ENCODE data around the gene MAGEA9.
"Not testable (repeated sequence)": the region's sequence is repeated elsewhere in the genome, so short reads cannot be mapped to it uniquely, and the experiment has no call there.

Gene MAGEA9, protein sequence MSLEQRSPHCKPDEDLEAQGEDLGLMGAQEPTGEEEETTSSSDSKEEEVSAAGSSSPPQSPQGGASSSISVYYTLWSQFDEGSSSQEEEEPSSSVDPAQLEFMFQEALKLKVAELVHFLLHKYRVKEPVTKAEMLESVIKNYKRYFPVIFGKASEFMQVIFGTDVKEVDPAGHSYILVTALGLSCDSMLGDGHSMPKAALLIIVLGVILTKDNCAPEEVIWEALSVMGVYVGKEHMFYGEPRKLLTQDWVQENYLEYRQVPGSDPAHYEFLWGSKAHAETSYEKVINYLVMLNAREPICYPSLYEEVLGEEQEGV

DNA sequence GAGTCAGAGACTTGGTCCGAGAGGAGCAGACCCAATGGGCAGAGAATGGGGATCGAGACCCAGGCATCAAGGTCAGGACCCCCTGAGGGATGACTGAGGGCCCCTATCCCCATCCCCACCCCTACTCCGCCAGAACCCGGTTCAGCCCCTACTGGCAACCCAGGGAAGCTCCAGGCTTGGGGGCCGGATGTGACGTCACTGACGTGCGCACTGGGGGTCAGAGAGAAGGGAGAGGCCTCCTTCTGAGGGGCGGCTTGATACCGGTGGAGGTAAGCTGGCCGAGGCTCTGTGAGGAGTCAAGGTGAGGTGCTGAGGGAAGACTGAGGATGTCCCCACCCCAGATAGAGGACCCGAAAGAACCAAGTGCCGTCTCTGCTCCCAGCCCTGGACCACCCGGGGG, at the start of gene MAGEA9:
Gene MAGEA9 (plus strand): TSS at position 204 of the 400 bp plus-strand sequence. CDS start 4,281 bp downstream, outside the sequence.
- not testable (repeated sequence) for DNase-seq

DNA sequence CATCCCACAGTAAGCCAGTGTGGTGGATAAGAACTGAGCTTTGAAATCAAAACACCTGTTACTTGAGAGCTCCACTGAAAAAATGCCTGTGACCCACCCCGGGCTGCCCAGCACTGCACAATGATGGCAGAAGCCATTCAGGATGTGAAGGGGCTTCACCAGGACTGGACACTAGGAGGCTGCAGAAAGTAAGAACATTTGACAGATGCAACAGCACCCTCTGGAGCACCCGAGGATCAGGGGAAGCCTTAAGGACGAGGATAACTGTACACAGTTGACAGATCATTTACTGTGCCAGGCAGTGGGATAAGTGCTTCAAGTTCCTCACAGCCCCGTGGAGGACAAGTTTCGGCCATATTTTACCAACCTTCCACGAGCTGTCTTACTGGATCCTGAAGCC, 39.5 kb upstream of the MAGEA9 start:
- DNase-seq, result not testable (repeated sequence)

DNA sequence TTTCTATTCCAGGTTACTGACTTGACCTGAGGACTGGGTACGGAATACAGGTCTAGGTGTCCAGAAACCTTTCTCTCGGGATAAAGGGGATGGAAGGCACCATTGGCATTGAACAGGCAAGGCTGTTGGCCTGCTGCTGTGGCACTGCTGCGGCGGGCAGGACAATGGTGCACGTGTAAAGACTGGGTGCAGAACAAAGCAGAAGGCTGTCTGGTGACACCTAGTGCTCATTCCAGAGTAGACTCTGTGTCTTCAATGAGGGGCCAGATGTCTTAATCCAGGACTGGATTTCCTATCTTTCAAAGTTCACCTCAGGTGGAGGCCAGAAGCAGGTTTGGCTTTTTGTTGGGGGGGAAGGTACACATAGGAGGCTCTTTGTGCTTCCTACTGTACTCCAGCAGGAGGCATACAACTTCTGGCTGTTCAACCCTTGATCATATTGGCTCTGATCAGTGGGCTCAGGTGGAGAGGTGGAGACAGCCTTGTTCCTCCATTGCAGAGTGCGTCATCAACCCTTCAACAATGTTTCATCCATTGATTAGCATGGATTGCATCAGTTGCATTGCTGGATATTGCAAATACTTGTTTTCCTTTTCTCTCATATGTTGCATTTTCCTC, 35.2 kb upstream of the MAGEA9 start:
- DNase-seq, result not testable (repeated sequence)

DNA sequence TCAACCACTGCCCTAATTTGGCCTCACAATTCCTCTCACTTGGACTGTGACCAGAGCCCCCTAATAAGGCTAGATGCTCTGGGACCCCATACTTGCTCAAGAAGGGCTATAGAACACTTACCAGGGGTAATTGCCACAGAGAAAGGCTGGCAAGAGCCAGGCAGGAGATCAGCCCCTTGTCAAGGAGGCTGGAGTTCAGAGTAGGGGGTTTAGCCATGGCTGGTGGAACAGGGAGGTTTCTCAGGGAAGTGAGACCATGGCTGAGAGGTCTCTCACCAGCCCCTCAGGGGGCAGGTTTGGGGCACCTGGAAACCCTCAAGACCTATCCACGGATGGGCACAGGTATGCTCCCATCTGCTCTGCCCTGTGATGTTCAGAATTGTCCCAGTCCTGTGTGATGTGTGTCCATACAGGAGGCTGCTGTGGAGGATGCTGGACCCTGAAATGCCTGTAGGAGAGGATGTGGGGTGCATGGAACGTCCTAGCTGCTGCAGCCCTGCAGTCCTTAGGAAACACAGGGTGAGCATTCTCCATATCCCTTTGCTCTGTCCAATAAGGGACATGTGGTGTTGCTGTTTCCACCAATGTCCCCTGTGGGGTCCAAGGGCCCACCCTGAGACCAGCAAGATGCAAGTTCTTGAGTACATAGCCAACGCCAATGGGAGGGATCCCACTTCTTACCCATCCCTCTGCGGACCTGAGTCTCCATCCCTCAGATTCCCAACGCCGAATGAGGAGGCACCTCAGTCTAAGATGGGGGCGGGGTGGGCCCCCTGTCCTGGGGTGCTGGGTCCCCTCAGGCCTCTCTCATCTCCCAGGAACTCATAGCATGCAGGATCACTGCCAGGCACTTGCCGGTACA, 24.3 kb upstream of the MAGEA9 start:
- DNase-seq, result no peak

DNA sequence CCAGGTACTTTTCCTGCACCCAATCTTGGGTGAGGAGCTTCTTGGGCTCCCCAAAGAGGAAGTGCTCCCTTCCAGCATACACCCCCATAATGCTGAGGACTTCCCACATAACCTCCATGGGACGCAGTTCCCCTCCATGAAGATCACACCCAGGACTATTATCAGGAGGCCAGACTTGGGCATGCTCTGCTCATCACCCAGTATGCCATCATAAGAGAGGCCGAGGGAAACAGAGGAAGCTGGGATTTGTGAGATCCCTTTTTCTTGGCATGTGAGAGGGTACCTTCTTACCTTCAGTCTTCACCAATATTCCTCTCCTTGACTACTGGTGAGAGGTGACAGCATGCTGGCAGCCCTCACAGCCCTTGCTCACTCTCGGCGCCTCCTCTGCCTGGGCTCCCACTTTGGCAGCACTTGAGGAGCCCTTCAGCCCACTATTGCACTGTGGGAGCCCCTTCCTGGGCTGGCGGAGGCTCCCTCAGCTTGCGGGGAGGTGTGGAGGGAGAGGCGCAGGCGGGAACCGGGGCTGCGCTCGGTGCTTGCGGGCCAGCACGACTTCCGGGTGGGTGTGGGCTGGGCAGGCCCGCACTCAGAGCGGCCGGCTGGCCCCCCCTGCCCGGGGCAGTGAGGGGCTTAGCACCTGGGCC, 23.5 kb upstream of the MAGEA9 start:
- DNase-seq, result no peak

DNA sequence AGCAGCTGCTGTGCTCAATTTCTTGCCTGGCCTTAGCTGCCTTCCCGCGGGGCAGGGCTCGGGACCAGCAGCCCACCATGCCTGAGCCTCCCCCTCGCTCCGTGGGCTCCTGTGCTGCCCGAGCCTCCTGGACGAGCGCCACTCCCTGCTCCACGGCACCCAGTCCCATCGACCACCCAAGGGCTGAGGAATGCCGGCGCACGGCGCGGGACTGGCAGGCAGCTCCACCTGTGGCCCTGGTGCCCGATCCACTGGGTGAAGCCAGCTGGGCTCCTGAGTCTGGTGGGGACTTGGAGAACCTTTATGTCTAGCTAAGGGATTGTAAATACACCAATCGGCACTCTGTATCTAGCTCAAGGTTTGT, 23.0 kb upstream of the MAGEA9 start:
- DNase-seq, result not testable (repeated sequence)

DNA sequence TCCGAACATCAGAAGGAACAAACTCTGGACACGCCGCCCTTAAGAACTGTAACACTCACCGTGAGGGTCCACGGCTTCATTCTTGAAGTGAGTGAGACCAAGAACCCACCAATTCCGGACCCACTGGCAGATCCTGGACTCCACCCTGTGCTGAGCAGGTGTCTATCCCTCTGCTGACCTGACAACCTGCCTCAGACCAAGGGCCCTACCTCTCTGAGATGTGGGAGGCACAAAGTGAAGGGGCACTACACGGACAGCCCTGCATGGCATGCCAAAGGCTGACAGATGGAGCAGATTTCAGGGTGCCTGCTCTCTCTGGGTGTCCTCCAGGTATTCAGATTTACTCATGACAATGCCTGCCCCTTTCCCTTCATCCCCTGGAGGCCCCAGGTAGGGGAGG, 21.9 kb upstream of the MAGEA9 start:
- DNase-seq, result no peak

DNA sequence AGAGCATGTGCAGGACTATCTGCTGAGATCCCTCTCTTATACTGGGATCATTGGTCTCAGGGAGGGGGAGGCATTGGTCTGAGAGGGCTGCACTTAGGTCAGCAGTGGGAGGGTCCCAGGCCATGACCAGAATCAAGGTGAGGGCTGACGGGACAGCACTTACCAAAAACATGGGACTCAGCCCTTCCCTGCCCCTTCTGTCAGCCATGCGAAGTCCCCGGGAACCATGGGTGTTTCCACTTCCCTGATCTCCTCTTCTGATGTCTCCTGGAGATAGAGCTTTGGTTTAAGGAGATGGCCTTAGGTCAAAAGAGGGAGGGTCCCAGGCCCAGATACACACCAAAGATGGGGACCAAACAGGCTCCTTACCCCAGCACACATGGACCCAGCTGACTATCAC, 20.8 kb upstream of the MAGEA9 start:
- no peak for DNase-seq

DNA sequence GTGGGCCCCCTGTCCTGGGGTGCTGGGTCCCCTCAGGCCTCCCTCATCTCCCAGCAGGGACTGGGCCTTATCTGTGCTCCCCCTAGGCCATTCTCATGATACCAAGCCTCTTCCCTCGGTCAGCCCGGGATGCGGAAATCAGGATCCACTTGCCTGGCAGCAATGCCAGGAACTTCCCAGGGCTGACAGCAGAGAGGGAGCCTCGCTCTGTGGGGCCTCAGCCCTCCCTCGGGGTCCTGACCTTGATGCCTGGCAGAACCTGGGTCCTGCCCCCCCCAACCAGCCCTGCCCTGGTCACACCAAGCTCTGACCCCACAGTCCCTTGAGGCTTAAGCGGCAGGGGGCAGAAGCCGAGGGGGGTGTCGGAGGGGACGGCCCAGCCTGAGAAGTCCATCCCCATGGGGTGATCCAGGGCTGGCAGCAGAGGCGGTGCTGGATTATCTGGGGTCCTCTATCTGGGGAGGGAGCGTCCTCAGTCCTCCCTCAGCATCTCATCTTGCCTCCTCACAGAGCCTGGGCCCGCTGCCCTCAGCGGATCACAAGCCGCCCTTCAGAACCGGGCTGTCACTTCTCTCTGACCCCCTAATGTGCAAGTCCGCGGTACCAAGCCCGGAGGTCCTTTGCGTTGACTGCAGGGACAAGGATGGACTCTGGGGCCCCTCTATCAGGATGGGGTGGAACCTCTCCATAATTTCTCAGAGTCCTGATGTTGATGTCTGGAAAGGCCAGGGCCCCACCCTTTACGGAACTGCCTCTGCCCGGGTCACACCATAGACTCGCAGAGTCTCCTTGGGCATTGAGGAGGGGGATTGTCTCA, 19.7 kb upstream of the MAGEA9 start:
- not testable (repeated sequence) for DNase-seq

DNA sequence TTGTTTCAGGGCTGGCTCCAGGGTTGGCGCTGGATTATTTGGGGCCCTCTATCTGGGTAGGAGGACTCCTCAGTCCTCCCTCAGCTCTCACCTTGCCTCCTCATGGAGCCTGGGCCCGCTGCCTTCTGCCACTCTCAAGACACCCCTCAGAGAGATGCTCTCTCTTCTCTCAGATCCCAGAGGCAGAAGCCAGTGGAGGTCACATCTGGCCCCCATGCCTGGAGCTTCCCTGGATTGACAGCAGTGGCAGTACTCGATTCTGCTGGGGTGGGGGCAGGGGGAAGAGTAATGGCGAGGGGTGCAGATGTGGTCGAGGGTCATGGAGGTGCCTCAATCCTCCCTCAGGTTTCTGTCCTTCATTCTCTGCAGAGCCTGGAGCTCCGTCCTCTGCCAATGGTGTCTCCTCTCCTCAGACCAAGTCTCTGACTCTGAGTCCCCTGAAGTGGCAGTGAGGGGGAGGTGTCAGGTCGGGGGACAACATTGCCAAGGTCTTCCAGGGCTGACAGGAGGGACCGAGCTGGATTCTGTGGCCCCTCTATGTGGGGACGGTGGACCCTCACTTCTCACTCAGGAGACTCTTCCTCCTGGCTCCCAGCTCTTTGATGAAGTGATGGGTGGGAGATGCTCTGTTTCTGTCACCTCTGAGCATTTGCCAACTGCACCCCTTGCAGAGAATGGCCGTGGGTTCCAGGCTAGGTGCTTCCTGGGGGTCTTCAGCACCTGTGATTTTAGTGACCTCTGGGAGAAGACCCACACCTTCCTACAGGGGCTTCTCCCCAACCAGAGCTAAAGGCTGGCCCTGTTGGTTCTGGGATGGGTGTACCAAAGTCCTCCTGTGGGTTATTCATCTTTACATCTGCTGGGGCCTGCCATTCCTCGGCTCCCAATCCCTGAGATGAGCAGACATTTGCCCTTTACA, 18.8 kb upstream of the MAGEA9 start:
- no peak for DNase-seq

DNA sequence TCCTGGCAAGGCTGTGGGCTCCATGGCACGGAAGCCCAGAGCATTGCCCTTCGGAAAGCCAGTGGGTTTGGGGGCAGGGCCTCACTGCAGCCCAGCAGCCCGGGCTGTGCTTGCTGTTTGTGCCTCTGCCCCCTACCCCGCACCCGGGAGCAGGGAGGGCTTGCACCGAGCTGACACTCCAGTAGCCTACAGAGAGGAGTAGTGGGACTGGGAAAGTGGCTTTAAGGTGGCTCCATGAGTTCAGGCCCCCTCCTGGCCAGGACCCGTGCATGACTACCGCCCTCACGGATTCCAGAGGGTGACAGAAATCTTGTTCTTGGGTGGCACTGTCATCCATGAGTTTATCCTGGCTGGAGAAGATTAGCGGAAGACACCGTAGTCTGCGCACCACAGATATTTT, 11.4 kb upstream of the MAGEA9 start:
- DNase-seq, result not testable (repeated sequence)

DNA sequence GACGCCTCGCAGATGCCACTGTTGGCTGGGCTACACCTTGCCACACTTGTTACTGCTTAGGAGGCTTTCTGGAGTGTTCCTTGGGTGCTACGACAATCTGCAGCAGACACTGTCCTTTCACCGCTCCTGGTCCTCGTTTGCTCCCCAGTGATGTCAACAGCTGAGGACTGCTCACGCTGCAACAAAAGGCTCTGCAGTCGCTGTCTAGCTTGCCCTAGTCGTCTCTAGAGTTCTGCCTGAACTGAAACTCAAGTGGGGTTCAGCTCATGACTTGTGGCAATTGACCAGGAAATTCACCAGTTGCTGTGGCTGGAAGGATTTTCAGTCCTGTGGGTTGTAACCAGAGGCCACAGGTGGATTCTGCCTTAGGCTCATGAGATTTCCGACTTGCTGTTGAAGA, 8.7 kb upstream of the MAGEA9 start:
- not testable (repeated sequence) for DNase-seq

DNA sequence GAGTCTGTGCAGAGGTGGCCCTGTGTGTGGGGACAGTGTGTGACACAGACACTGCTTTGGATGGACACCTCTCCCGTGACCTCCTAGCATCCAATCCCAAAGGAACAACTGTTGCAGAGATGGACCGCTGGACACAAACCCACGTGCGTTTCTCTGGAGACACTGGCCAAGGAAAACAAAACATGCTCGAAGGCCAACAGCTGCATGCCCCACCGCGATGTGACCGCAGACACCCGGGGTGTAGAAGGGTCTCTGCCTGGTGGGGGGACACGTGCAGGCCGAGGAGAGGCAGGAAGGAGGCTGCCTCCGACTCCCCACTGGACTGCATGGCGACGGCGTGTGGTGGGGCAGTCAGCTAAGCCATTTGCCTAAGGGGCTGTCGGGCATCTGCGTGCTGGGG, 8.0 kb upstream of the MAGEA9 start, which contains the start of gene HSFX1:
Gene HSFX1 (plus strand): TSS at position 301 of the 400 bp plus-strand sequence. CDS start 614 bp downstream, outside the sequence.
- DNase-seq, result not testable (repeated sequence)

DNA sequence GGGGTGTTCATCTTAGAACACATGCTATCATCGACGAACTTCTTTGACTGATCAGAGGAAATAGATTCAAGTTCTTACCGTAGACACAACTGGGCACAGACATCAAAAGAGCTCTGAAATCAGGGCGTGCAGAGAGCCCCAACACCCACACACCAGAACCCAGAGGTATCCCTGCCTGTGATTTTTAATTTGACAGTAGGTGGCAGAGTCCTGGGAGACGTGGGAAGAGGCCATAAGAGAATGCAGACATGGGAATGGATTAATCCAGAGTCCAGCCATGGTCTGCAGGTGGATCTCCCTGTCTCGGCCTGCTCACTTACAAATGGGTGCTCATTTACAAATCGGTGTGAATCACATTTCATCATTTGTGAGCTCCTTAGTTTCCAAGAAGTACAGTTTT, 3.7 kb upstream of the MAGEA9 start:
- DNase-seq, result not testable (repeated sequence)

DNA sequence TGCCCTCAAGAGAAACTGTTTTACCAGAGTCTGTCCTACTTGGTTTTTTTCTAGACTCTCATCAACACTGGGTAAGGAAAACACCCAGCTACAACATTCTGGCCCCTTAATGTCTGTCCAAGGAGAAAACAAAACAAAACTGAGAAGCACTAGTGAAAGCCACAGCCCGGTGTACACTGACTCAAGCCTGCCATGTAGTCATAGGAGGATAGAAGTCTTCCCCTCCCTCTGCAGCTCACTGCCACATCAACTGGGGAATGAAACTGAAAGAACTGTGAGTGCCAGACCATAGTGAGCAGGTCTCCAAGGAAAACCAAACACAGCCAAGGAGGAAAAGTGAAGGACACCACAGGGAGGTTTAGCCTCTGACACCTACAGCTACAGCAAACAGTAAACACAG, 13.8 kb downstream of the MAGEA9 start:
- not testable (repeated sequence) for DNase-seq

DNA sequence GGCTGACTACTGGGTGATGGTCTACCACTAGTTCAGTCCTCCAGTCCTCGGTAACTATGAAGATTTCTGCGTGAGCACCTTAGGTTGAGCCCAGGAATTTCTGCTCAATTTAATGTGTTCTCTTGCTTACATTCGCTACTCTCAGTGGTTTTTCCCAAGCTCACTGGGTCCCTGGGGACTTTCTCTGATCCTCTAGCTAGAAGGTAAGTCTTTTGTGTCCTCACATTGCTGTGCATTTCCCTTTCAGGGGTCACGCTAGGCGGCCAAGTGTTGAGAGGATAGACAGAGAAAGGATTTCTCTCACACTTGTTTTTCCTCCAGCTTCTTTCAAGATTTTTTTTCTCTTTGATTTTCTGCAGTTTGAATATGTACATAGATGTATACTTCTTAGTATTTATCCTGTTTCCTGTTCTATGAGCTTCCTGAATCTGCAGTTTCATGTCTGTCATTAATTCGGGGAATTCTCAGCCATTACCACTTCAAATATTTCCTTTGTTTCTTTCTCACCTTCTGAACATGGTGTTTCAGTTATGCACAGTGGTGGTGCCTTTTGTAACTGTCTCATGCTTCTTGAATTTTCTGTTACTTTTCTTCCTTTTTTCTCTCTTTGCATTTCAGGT, 17.5 kb downstream of the MAGEA9 start:
- no peak for DNase-seq

DNA sequence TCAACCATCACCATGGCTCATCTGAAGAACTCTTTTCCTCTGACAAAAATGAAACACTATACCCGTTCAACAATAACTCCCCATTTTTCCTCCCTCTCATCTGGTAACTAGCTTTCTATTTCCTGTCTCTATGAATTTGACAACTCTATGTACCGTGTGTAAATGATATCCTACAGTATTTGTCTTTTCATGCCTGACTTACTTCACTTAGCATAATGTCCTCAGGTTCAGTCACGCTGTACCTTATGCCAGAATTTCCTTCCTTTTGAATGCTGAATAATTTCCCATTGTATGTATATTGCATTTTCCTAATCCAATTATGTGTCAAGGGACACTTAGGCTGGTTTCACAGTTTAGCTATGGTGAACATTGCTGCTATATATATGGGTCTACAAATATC, 18.2 kb downstream of the MAGEA9 start:
- no peak for DNase-seq

DNA sequence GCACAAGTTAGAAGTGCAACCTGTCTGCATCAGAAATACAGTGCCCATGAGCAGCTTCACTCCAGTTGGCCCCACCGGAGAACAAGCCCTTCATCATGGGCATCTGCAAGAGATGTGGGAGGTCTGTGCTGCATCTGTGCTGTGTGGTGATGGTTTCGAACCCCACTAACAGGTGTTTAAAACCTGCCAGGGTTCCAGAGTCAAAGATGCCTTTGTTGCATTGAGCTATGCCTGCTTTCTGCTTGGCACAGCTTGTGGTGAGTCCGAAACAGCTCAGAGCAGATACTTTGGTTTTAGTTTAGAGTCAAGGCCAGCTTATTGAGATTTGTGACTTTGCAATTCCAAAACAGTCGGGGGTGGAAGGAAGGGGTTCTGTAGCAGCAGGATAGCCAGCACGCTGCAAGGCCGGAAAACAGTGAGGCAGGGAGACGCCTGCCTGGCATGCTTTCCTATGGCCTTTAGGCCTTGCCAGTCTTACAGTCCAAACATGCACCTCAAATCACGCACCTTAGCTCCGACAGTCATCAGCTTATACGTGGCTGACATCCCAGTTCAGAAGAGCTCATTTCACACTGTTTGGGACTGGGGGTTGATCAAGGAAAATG, 21.8 kb downstream of the MAGEA9 start:
- DNase-seq, result no peak

DNA sequence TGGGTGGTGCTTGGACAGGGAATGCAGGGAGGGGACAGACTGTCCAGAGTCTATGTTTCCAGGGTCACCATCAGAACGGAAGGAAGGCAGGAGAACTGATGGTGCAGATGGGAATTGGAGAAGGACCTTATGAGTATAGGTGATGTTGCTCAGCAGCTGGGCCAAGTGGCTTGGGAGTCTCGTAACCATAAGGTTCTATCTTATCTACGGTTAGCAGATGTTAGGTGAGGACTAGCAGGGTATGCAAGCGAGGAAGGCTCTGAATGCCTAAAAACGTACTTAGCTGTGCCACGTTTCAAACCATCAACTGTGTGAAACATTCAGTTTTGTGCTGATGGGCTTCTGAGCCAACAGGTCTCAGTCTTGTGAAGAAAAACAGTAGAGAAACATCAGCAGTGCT, 22.4 kb downstream of the MAGEA9 start:
- no peak for DNase-seq

All from activated CD4-positive, alpha-beta T cell treated with anti-CD3 and anti-CD28 coated beads for 48 hours (primary cell).